Measurements from ENCODE around the gene FBXO15.

Gene FBXO15, protein sequence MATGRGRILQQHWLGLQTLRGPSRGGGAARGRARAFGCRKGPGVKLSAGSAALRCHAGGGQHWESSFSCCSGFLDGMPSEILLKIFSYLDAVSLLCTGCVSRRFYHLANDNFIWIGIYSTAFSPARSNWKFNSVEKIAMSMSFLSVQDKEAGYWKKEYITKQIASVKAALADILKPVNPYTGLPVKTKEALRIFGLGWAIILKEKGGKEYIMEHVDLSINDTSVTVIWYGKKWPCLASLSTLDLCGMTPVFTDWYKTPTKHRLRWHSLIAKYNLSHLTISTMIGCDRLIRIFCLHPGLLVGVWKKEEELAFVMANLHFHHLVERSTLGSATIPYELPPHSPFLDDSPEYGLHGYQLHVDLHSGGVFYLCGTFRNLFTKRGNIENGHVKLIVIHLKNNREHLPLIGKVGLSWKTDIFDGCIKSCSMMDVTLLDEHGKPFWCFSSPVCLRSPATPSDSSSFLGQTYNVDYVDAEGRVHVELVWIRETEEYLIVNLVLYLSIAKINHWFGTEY

DNA sequence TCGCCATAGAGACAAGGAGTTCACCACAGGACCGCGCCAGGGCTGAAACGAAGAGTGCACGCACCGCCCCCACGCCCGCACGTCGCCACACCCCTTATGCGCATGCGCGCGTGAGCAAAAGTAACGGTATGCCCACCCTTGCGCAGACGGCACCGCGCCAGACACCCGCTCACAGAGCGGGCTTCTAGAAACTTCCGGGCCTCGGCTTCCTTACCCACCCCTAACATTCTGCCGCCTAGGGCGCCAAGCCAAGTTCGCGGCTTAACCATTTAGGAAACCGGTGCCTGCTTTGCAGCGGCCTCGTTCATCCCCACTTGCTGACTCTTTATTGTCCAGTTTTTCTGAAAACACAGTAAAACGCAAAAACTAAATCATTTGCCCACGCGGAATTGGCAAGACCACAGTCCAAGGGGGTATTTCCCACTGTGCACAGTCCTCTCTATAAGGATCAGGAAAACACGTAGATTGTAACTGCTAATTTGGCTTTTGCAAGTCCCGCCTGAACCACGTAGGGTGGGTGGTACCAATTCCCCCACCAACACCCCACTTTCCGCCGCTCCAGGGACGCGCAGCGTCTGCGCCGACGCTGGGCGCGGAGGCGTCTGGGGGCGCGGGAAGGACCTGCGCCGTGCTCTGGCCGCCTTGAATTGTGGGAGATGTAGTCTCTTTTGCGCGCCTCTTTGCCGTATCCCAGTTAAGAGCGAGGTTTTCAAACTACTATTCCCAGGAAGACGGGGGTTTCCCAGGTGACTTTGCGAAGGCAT, at the start of gene FBXO15, which contains the start of gene TIMM21:
FBXO15 (minus strand) TSS at position 56 of the 764 bp plus-strand sequence; CDS start at position 7, 49 bp downstream.
TIMM21 (plus strand) TSS at position 745 of the 764 bp plus-strand sequence. CDS start 286 bp downstream, outside the sequence.
- DNase-seq (ENCODE audit: extremely low read depth in 1 of 2, low read depth in 1 of 2): peak; percentile 90 to 95

DNA sequence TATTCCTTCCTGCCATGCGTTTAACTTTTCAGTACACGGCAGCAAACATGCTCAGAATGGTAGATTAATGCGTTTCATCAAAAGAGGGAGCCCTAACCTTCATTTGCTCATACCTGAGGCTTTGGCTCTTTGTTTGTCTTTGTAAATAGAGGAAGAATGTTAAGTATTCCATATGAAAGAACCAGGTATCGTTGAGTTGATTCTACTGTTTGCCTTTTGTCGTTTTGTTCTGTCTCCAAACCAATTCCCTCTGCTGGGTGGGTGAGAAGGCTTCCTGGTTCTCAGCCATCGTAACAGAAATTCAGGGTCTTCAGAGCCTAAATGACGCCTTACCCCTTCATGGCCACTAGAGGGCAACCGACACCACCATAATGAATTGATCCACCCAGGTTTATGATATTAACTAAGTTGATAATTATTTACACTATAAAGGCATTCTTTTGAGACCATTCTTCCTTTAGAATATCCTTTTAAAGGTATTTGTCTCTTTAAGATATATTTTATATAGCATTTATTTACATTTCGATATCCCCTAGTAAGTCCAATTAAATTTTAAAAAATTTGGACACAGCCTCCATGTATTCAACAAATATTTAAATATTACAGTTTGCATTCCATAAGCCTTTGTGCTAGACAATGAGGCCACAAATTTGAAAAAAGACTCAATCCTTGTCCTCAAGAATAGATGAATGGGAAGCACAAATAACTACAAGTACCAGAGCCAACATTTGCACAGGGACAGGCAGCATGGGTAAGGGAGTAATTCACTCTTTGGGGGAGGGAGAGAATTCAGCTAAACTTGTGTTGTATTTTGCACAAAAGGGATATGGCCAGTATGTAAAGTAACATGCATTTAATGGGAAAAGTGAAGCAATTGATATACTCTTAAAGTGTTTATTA, 48.8 kb upstream of the FBXO15 start:
- peak in 1 of 2 donors; percentile 28 for DNase-seq (ENCODE audit: extremely low read depth in 1 of 2, low read depth in 1 of 2)

DNA sequence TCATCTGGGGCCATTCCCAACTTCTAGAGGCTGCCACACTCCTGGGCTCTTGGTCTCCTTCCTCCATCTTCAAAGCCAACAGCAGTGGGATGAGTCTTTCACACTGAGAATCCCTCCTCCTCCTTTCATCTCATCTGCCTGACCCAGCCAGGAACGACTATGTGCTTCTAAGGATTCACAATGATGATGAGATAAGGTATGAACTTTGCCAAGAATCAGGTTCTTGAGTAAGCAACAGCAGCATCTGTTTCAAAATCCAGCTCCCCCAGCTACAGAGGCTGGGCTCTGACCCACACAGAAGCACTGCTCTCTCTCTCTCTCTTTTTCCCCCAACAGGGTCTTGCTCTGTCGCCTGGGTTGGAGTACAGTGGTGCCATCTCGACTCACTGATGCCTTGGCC, 47.1 kb upstream of the FBXO15 start:
- no peak for DNase-seq (ENCODE audit: extremely low read depth in 1 of 2, low read depth in 1 of 2)

DNA sequence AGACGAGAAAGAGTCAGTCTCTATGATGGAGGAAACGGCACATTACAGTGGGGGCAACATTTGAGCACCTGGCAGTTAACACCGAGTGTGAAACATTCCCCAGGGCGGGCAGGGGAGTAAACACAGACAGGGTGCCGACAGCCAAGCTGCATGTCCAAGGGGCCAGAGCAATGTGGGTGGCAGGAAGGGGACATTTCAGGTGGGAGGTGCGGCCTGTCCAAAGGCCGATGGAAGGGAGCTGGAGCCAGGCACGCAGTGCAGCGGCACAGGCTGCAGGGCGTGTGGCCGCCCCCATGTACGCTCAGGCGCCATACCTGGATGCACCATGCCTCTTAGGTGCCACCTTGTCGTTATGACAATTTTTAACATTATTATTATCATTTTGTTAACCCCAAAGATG, 43.9 kb upstream of the FBXO15 start:
- no peak for DNase-seq (ENCODE audit: extremely low read depth in 1 of 2, low read depth in 1 of 2)

DNA sequence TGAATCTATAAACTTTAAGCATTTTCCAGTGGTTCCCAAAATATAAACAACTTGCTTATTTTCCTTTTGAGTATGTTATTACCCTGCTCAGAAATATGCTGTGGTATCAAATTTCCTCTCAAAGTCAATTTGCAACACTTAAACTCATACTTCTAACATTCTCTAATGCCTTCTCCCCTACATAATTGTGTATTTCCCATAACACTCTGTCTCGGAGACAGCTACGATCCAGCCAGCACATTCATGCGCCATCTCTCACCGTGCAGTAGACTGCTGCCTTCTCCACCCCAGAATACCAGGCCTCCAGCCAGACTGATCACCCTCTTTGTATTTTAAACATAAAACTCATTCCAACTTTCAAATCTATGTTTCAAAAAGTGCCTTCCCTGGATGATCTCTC, 42.5 kb upstream of the FBXO15 start:
- DNase-seq (ENCODE audit: extremely low read depth in 1 of 2, low read depth in 1 of 2): no peak

DNA sequence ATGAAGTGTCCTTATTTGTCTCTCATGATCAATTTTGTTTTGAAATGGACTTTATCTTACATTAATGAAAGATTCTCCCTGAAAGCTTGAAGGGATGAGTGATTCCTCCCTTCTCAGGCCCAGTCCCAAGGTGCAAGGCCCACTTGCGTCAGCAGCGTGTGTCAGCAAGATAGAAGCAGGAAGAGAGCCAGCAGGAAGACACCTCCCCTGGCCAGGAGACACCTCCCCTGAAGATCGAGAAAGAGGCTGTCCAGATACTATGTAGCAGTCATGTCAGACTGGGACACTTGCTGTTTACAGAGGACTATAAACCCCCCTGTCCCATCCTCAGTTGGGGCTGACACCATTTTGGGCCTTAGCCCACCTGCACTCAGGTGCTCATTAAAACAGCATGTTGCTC, 39.0 kb upstream of the FBXO15 start:
- no peak for DNase-seq (ENCODE audit: extremely low read depth in 1 of 2, low read depth in 1 of 2)

DNA sequence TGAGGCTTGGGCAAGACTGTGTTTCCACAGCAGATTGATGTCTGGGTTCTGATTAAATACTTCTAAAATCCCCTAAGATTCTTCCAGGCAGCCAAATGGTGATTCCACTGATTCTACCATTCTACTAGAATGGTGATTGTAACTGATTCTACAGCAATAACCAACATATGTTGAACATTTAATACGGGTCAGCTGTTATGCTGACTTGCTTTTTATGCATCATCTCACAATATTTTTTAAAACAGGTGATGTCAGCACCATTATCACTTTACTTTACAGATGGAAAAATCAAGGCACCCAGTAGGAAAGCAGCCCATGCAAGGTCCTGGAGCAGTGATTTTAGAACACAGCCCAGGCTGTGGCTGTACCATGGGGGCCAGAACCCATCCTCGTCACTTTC, 38.2 kb upstream of the FBXO15 start:
- DNase-seq (ENCODE audit: extremely low read depth in 1 of 2, low read depth in 1 of 2): no peak

DNA sequence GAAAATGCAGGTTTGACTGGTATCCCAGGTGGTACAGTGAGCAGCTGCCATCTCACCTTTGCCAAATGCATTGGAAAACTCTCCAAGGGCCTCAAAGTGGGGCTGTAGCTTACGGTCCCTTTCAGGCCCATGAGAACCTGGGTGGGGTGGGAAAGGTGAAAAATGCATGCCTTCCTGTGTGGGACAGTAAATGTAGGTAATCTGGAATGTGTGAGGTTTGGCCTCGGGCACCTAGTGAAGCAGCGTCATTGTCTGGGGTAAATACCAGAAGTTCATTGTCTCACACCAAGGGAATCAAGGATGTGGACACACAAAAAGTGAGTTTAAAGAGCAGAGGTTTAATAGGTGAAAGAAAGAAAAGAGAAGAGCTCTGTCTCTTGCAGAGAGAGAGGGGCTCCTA, 37.2 kb upstream of the FBXO15 start:
- DNase-seq (ENCODE audit: extremely low read depth in 1 of 2, low read depth in 1 of 2): no peak

DNA sequence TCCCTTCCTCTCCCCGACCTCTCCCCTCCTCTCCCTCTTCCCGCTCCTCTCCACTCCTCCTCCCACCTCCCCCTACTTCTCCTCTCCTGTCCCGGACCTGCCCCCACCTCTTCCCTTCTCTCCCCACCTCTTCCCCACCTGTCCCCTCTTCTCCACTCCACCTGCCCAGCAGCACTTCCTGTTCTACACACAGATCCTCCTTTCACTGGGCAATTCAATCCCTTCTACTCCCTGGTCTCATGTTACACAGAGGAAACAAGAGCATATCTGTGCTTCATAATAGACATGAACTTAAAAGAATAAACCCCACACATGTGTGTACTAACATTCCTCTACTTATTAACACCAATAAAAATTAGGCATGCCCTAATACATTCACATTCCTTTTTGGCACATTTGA, 35.5 kb upstream of the FBXO15 start:
- DNase-seq (ENCODE audit: extremely low read depth in 1 of 2, low read depth in 1 of 2): no peak

DNA sequence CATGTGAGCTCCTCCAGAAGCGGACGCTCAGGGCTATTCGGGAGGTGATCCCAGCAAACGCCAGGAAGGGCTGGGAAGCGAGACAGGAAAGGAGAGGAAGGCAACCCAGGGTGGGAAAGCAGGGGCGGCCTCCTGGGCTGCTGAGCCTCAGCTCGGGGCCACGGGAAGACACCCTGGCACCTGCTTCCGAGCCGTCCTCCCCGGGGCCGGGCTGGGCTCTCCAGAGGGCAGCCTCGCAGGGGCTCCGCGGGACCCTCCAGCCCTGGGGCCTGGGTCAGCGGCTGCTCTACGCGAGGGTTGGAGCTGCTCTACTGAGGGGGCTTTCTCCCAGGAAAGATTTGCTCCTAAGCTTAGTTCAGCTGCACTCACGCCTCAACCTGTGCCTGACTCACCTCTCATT, 34.7 kb upstream of the FBXO15 start:
- DNase-seq (ENCODE audit: extremely low read depth in 1 of 2, low read depth in 1 of 2): no peak

DNA sequence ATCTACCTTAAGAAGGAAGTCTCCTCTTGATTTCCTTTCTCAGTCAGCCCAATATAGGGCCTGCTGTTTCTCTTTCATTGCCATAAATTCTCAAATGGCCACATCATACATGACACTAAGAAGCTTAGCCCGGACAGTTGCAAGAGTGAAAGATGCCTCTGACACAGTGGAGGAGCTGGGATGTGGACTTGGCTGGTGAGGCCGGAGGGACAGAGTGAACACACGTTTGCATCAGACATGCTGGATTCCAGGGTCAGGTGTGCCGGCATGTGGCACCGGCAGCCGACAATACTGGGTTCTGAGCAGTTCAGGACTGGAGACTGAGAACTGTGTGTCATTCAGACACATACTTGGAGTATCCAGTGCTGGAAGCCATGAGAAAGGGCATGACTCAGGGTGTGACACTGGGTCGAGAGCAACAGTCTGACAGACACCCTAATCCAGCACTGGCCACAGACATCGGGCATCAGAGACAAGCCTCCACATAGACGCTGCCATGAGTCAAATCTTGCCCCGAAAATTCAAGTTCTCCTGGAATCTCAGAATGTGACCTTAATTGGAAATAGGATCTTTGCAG, 32.1 kb upstream of the FBXO15 start:
- DNase-seq (ENCODE audit: extremely low read depth in 1 of 2, low read depth in 1 of 2): no peak

DNA sequence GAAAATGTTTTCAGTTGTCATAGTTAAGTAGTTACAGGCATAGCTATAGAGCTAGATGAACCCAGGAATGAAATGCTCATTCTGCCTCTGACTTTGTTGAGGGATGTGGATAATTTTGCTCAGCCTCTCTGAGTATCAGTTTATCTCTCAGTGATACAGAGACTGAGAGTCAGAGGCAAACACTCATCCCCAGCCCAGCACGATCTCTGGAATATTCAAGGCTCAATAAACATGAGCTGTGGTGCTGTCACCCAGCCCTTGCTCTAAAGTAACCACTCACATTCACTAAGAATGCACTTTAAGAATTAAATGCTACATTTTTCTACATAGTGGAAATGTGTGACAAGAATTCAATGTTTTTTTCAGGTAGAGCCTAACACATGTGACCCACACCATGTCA, 31.2 kb upstream of the FBXO15 start:
- no peak for DNase-seq (ENCODE audit: extremely low read depth in 1 of 2, low read depth in 1 of 2)

DNA sequence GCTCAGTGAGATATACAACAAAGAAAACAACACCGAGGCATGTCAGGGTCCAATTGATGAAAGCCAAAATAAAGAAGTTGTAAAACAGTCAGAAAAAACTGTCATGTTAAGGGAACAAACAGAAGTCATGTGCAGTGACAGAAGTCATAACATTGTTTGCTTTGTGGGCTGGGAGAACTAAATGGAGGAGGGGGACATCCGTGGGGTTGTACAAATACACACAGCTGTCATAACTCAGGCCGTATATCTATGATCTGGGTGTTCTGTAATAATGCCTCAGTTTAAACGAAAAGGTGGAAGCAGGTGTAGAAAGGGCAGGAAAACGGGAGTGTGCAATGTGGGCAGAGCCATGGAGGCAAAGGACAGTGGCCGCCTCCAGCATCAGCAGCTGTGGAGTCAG, 28.0 kb upstream of the FBXO15 start:
- DNase-seq (ENCODE audit: extremely low read depth in 1 of 2, low read depth in 1 of 2): no peak

DNA sequence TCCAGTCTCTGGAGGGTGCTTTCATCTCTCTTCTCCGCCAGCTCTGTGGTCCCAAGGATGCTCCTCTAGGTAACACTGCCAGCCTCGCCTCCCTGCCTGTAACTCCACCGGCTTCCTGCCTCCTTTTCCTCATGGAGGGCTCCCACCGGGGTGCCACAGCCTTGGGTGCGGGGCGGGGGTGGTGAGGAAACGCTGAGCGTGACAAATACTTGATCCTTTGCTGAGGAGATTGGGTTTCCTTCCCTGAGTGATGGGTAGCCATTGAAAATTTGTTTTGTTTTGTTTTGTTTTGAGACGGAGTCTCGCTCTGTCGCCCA, 25.8 kb upstream of the FBXO15 start:
- no peak for DNase-seq (ENCODE audit: extremely low read depth in 1 of 2, low read depth in 1 of 2)

DNA sequence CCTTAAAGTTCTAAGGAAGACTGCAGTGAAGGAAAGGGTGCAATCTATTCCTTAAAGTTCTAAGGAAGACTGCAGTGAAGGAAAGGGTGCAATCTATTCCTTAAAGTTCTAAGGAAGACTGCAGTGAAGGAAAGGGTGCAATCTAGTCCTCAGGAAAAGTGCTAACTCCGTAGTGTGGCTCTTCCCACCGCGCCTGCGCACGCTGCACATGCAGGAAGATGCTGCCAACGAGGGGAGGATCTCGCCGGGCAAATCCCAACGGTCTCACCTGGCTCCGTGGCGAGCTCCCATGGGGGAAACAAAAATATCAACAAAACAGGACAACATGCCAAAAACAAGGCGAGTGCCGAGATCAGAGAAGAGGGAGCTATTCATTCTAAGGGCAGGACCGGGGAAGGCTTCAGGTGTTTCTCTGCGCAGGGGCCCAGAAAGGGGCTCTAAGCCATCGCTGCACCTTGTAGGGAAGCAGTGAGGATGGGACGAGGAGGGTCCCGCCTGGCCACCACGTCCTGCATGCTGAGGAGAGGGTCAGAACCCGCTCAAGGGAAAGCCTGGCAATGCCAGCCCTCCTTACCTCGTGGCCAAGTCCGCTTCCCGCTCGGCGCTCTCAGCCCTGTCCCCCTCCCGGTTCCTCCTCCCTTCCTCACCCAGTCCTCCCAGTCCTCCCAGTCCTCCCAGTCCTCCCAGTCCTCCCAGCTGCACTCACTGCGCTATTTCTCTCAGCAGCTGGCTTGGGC, 25.2 kb upstream of the FBXO15 start:
- DNase-seq (ENCODE audit: extremely low read depth in 1 of 2, low read depth in 1 of 2): no peak

DNA sequence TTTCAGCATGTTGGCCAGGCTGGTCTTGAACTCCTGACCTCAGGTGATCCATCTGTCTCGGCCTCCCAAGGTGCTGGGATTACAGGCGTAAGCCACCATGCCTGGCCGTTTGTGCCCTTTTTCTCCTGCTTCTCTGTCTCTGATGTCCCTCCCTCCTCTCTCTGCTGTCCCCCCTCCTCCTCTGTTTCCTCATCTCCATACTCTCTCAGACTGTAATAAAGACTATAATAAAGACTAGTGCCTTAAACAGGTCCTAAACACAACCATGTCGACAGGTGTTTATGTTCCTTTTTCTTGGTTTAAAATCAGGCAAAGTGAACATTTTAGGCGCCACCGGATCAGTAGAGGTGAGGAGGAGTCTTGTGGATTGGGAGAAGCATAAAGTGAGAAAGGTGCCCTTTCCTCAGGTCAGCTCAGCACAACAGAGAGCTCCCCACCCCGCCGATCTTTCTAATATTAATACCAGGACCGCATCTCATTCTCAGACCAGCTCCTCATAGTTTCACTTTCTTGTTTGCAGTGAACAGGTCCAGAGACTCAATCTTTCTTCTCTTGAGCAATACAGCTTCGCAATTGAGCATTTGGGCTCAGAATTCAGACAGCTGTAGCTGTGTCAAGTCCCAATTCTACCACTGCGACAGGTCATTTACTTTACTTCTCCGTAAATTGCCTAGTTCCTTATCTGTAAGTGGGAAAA, 24.4 kb upstream of the FBXO15 start:
- DNase-seq (ENCODE audit: extremely low read depth in 1 of 2, low read depth in 1 of 2): no peak

DNA sequence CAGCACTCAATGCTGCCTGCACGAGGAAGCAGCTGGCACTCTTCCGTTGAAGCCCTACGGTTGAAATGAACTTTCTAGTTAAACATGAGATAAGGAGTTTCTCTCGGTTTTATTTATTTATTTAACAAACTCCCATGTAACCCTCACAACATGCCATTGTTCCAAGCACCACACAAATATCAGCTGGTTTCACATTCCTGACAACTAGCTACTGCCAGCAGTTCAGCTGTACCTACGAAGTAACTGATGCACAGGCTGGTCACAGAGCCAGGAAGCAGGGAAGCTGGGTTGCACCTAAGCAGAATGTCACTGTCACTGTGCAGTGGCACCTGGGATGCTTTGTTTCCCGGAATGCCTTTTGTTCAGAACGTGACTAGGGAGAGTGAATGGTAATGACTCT, 18.8 kb upstream of the FBXO15 start:
- DNase-seq (ENCODE audit: extremely low read depth in 1 of 2, low read depth in 1 of 2): no peak

DNA sequence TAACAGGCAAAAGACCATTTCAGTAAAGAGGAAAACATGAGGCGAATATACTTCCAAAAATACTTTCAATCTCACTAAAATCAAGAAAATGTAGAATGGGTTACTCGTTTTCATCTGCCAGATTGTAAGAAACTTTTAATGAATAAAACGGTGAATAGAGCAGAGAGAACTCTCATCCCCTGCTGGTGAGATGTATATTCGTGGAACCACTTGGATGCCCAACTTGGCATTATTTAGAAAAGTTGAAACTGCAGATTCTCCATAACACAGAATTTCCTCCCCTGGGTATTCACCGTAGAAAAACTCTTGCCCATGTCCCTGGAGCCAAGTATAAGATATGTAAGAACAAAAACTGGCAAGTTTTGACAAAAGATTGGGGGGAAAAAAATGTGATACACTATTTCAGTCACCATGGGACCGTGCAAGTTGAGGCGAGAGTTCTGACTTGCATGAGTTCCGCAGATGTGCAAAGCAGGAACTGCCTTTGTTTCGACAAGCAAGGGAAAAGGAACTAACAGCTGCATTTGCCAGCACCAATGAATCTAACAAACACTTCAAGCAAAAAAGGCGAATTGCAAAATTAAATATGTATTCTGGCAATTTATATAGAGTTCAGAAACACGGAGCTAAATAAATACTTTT, 15.5 kb upstream of the FBXO15 start:
- no peak for DNase-seq (ENCODE audit: extremely low read depth in 1 of 2, low read depth in 1 of 2)

DNA sequence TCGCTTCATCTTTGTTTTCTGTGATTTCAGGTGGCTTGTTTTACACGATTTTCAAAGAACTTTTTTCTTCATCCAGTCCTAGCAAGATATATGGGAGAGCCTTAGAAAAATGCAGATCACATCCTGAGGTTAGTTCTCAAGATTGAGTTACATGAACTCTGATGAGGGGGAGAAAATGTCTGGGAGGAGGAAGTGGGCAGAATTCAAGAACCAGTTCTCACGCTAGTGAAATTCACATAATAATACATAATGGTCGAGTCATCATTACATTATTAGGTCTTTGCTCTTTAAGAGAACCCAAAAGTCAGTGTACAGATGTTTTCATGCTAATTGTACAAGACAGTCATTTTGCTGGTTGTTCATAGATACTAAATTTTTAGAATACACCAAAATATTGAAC, 7.6 kb upstream of the FBXO15 start:
- DNase-seq (ENCODE audit: extremely low read depth in 1 of 2, low read depth in 1 of 2): no peak
